Measurements from ENCODE around the gene TTC21A. TPM values are rescaled to one million over a fixed set of nuclear protein-coding genes. Genes with fewer than 3 reads are reported as not detected.

Gene TTC21A
- total RNA-seq, 1 experiment from 2014 or later, result 1.7 TPM

GRCh38 chr3:39184968-39185285 lies 77.4 kb downstream of the TTC21A start:
- Mint-ChIP-seq H3K9me3 (no peaks in the 10 kb centered on the region), H3K27me3 (ENCODE audit: low read depth) (peaks cover 8% of the 10 kb centered on the region), H3K4me3 (no peak overlapping the region), H3K4me1 (peaks cover 19 to 21% of the 10 kb centered on the region in 2 experiments), H3K27ac (no peak overlapping the region), H3K36me3 (ENCODE audit: insufficient read depth in 1 of 3, low read depth in 3 of 3) (no peaks in the 10 kb centered on the region)
- H2AK5ac ChIP-seq (ENCODE audit: insufficient read length, low read length), result no peak overlapping the region
- H4K8ac ChIP-seq (replicated peaks; ENCODE audit: insufficient read length, low read depth, low read length), result no peak overlapping the region
- no peak for DNase-seq
- H3K18ac ChIP-seq (ENCODE audit: insufficient read length, low read depth, low read length), result no peak overlapping the region
- no peaks in the 10 kb centered on the region for H4K20me1 ChIP-seq (ENCODE audit: control insufficient read depth, insufficient read depth, insufficient read length)
- H2AFZ ChIP-seq (ENCODE audit: low read length), result no peak overlapping the region
- peaks cover 5% of the 10 kb centered on the region; the same call in 1 of the 2 replicates for H3K4me1 ChIP-seq (ENCODE audit: insufficient read depth, low read length)
- H3K4me2 ChIP-seq (ENCODE audit: insufficient read depth, insufficient read length, low read length), result no peak overlapping the region
- H3K9me3 ChIP-seq (ENCODE audit: control insufficient read depth, low read depth, low read length), result no peaks in the 10 kb centered on the region
- H3K23ac ChIP-seq (ENCODE audit: insufficient read length, low read depth, low read length), result no peak overlapping the region
- H3T11ph ChIP-seq (ENCODE audit: low read length), result no peak overlapping the region
- no peaks in the 10 kb centered on the region for H3K79me2 ChIP-seq (ENCODE audit: insufficient read depth, low read length)
- no peak overlapping the region for H3K56ac ChIP-seq (ENCODE audit: insufficient read length, low read depth, low read length)
- H3K79me1 ChIP-seq (ENCODE audit: insufficient read depth, low read depth, low read length, poor library complexity, severe bottlenecking), result no peaks in the 10 kb centered on the region
- H2BK12ac ChIP-seq (ENCODE audit: insufficient read length, low read depth, low read length), result no peak overlapping the region
- H4K91ac ChIP-seq (ENCODE audit: insufficient read length, low read depth, low read length), result no peak overlapping the region
- no peak overlapping the region for H3K4ac ChIP-seq (ENCODE audit: low read depth, low read length)
- H3K14ac ChIP-seq (ENCODE audit: insufficient read depth, low read length), result no peak overlapping the region
- H2BK20ac ChIP-seq (ENCODE audit: low read depth, low read length, poor library complexity, severe bottlenecking), result no peak overlapping the region
- H2BK15ac ChIP-seq (ENCODE audit: low read depth, low read length), result no peak overlapping the region
- no peak overlapping the region for H2BK120ac ChIP-seq (ENCODE audit: low read depth, low read length, poor library complexity, severe bottlenecking)
- WGBS (ENCODE audit: extremely low coverage, insufficient read length, low lambda C conversion rate), result no CpG with 5 or more reads among the region's 4 CpGs
- TF ChIP-seq CTCF (conservative IDR thresholded peaks at IDR 0.05), result no peak
- H3K9ac ChIP-seq (ENCODE audit: extremely low read depth, insufficient read length, low read length), result no peak overlapping the region
- H3K27ac ChIP-seq (ENCODE audit: insufficient read length, low read depth, low read length), result no peak overlapping the region
- H2BK5ac ChIP-seq (ENCODE audit: insufficient read length, low read length), result no peak overlapping the region
- H3K23me2 ChIP-seq (ENCODE audit: insufficient read length, low read depth, low read length, poor library complexity, severe bottlenecking), result peaks cover 4% of the 10 kb centered on the region
- no peak overlapping the region for H4K5ac ChIP-seq (ENCODE audit: insufficient read length, low read depth, low read length)
- H3K27me3 ChIP-seq (ENCODE audit: insufficient read depth, low read length), result no peaks in the 10 kb centered on the region; the same call in 1 of the 2 replicates
